Eye (tissue), 1 donor: Measurements from ENCODE around the gene SLC13A5.

Experiments used
- DNase-seq: peaks from one replicate; pipeline ENCODE4 v3.0.0-alpha.2; 2015

Gene SLC13A5

DNA sequence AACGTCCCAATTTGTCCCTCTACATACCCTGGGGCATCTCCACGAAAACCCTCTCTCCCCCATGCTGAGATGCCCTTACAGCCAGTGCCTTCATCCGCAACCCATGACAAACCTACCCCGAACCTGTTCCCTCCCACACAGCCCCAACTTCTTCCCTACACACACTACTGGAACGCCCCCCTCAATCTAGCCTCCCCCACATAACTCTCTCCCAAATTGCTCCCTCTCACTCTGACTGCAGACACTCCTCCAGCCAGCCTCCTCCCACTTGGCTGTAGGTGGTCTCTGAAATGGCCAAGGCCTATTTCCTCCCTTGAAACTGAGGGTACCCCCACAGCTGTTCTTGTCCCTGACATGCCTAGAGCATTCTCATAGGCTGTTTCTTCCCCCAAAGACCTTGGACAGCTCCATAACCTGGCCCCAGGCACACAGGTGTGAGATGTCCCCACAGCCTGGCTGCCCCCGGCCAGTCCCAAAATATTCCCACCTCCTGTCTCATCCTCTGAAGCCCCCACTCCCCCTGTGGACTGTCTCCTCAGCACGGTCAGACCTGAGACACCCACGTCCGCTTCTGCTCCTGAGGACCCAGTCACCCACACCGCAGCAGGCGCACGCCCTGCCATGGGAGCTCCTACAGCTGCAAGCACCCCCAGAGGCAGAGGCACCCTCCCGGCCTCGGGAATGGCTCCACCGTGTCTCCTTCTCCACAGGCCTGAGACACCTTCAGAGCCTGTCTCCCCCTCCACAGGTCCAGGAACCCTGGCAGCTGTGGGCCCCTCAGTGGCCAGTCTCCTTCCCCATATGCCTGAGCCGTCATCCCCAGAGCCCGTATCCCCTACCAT is 76.3 kb downstream of the SLC13A5 start:
- DNase-seq = no peak

GRCh38 chr17:6636105-6636504 is 77.1 kb downstream of the SLC13A5 start:
- no peak for DNase-seq
